Mesenteric fat pad (tissue), 1 donor: Measurements from ENCODE around the gene OCA2. TPM values are rescaled to one million over a fixed set of nuclear protein-coding genes. Genes with fewer than 3 reads are reported as not detected.
"Not testable (repeated sequence)": the region's sequence is repeated elsewhere in the genome, so short reads cannot be mapped to it uniquely, and the experiment has no call there.

Experiments
- DNase-seq: peaks from one replicate; pipeline ENCODE4 v3.0.0-alpha.2; 2020; ENCODE audit warnings: low spot score
- total RNA-seq: library from RNA; stranded (reverse); fragmentation: NEBNext Ultra II Directional; extraction: Animal tissue kit (Norgen Biotek cat#: 25700); gene quantifications from one replicate; pipeline ENCODE4 v1.2.1, GENCODE V29; 2021
- donor health status: DM: yes; HTN: yes; CAD: no.

The OCA2 gene
- total RNA-seq, 1 donor from 2014 or later = not detected

DNA sequence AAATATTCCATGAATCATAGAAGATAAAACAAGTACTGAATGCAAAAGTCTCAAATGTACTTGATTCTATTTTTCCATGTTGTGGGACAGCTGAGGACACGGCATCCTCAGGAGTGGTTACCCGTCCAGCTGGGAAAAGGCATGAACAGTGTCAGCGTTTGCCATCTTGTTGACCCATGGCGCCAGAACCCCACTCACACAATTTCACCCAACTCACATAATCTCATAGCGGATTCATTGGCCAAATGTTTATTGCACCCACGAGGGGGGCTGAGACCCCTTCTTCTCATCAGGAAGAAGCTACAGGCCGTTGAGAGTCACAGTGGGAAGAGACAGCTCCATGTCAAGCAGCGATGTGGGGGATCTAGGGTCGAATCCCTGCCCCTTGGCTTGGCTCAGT, 72.9 kb downstream of the OCA2 start:
- DNase-seq = peak; percentile 55

DNA sequence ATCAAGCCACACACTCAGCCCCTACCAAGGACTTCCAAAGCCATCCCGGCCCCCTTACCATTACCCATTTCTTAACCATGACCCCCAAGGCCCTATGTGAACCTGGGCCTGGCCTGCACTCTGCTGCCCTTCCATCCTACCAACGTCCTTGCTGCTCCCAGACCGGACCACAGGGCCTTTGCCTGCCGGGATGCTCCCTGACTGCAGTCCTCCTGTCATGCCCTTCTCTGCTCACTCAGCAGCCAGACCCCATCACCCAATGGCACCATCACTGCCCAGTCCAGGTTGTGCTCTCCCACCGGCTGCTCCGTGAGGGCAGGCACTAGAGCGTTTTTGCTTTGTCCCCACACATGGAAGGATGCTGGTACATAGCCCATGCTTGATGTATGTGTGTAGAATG, 73.7 kb downstream of the OCA2 start:
- DNase-seq = peak; percentile 74

DNA sequence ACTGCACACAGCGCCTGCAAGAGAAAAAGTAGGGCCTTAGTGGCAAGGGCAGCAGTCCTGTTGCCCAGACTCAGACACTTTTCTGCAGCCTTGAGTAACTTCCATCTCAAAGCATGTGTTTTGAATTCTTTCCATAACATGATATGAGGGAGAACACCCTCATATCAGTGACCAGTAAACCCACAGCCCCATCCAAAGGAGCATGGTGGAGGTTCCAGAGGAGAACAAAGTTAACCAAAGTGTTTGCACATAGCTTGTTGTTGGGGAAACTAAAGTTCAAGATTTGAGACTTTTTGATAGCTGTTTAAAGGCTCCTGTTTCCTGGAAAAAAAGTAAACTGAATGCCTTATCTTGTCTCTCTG, 74.2 kb downstream of the OCA2 start:
- DNase-seq = no peak

DNA sequence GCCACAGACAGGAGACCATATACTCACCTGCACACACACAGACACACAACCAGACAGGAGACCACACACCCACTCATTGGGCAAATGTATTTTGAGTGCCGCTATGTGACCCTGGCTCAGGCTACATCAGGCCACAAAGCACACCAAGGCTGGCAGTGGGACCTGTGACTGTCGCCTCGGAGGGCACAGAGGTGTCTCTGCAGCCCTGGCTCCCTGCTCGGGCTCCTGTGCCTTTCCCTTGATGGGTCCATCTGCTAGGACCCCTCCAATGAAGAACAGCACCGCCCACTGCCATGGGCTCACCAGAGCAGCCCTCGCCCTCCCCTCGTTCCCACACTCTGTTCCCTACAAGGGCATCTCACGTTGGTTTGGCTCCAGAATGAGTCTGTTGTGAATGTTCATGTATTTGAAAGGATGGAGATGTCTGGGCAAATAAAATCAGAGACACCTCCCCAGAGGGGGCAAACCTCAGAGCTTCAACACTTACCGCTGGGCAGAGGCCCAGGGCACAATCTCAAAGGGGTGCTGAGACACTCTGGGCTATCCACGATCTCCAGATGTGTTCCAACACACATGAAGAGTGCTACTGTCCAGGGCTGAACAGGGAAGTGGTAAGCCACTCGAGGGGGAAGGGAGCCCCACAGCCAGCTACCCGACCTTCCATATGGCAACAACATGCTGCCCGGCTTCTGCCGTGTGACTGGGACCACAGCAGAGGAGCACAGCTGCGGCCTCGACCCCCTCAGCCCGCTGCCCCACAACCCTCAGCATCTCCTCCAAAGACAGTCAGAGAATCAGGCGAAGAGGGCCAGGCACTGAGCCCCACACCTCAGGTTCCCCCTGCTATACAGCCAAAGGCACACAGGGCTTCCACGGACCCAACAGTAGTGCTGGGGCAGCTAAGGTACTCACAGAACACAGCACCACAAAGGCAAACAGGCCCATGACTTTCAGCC, 74.9 kb downstream of the OCA2 start:
- DNase-seq = peak; percentile 64

DNA sequence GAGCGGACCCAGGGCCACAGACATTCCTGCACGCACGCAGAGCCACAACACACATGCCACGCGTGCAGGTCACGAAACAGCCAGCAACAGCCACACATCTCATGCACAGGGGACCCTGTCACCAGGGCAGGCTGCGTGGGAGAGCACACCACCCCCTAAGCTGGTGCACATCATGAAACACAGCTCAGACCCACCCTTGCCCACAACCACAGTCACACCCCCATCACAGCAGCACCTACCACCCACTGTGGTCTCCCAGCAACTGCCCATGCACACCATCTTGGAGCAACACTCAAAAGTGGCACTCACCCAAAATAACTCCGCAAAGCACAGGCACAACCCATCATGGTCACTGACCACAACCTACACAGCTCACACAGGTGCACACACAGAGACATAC, 75.7 kb downstream of the OCA2 start:
- peak; percentile 45 for DNase-seq

DNA sequence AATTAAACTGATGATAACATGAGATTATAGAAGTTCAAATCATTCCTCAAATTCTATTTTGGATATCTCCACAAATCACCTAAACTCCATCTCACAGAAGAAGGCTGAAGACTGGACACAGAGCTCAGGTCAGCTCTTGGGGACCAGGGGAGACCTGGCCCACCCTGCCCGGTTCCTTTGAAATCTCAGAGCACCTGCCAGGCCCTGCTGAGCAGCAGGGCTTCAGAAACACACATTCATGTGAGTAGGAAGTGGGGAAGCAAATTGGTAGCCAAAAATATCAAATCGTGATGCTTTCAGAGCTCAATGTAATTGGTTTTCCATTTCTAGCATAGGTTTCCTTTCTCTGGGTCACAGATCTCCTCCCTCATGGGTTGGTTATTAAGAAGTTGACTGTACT, 76.2 kb downstream of the OCA2 start:
- DNase-seq = no peak

DNA sequence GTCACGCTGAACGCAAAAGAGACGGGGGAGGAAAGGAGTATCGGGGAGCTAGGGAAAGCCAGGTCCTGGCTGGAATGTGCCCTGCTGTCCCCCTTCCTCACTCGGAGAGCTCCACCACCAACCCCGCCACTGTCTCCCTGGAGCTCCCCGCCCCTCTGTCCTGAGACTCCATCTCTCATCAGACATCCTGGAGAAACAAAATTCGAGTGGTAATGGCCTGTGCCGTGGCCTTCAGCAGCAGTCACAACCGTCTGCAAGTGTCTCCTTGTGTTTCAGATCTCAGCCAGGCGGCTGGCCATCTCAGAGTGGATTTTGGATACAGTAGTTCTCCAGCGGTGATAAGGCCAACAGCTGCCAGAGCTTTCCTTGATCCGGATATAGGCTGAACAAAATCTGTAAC, 76.9 kb downstream of the OCA2 start:
- DNase-seq = peak; percentile 41

DNA sequence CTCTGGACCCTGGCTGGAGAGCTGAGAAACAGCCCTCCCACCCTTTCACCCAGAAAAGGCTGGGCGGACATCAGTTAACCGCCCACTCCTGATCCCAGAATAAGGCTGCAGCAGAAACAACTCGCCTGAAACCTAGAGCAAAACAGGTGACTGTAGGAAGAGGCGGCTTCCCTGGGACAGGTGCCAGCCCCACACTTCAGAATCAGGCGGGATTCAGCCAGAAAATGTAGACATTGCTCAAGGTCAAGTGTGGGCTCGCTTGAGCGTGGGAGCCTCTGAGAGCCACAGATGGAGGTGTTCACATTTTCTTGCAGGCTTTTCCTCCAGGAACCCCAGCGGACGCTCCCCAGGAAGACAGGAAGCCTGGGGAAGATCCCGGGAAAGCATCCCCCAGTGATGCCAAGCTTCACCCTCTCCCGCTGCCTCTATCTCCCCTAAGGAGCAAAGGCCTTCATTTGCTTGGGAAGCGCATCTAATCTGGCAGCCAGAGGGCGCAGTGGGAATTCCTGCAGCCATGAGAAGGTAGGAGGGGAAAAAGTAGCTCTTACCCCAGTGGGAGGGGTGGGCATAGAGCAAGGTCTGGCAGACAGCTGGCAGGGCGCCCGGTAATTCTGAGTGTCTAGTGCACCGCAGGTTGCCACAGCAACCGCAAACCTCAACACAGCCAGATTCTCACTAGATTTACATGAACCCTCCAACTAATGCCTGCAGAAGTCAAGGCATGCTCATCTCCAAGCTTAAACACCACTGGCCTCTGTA, 77.7 kb downstream of the OCA2 start:
- peak; percentile 78 for DNase-seq

DNA sequence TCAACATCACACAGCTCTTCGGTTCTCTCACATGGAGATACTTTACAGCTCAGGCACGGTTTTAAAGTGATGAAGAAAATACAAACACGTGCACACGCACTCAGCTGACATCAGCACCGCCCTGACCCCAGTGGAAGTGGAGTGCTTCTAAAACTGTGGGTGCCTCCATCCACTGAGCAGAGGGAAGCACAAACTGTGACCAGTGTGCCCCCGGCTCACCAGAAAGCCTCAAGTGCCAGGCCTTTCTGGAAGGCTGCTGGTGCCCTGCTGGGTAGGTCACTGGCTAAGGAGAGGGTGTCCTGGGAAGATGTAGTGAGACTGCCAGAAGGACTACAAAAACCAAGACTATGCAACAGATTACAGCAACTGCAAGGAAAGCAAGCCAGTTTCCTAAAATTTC, 78.5 kb downstream of the OCA2 start:
- no peak for DNase-seq

DNA sequence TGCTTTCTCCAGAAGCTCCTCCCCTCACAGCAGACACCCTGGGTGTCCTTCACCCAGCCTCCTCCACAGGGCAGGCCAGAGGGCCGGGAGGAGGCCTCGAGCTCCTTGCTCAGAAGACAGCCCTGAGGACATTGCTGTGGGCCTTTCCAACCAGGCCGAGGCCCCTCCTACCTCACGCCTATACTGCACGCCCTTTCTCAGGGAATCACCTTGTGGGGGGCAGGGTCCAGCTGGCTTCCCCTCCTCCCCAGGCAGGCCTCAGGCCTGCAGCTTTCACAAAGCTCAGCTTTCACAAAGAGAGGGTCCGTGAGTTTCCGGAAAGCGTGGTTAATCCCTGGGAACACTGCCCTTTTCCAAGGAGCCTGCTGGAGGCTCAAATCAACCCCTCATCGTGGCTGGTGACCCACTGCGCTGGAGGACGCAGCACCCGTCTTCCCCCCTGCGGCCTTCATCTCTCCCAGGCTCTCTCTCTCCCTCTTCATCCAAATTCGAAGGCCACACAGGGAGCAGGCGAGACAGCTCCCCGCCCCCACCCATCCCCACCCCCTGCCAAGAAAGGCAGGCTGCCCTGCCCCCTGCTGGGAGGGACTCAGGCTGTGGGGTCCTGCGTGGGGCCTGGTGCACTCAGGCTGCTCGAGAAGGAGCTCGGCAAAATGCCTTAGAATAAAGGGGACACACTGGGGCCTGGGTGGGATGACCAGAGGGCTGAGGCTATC, 79.4 kb downstream of the OCA2 start:
- DNase-seq = no peak

DNA sequence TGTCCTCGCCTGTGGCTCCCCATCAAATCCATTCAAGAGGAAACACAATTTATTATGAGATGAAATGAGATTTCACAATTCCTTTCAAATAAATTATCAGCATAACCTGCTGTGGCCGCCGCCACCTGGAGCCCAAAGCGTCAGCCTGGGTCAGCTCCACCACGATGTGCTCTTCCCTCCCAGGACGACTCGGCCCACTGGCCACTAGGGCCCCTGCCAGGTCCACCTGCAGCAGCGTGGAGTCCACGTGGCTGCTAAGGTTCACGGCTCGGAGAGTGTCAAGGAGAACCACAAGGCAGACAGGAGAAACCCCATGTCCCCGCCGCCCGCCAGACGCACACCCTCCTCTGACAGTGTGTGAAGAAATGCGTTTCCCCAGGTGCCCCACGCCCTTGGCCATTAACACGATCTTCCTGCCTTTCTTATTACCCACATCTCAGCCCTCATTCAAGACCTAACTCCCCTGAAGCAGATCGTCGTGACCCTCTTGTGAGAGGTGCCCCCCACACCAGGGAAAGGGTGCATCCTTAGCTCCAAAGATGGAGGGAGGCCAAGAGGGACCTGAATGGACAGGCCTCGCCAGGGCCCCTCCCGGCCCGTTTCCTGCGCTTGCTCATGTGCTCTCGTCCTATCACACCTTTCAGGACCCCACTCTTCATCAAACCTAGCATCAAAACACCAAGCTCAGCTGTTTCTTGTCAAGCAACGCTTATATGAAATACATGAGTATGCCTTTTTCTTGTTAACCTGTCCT, 80.6 kb downstream of the OCA2 start:
- DNase-seq = peak; percentile 82

DNA sequence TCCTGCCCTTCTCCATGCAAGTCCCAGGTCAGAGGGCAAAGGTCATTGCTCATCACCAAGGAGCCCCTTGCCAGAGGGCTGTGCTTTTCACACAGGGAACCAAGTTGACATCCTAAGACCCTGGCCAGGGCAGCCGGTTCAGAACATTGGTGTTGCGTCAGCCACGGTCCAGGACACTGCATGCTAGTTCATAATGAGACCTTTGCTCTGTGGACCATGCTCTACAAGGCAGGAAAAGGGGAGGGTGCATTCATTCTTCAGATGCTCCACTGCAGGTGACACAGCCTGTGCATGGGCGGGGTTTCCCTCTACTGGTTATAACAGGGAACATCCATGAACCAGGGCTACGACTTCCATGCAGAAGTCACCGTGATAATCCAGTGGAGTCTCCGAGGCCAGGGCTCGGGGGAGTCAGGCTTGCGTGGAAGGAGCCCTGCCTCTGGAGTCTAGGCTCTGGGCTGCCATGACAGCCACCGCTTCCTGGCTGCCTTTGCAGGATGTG, 81.6 kb downstream of the OCA2 start:
- DNase-seq = peak; percentile 72

DNA sequence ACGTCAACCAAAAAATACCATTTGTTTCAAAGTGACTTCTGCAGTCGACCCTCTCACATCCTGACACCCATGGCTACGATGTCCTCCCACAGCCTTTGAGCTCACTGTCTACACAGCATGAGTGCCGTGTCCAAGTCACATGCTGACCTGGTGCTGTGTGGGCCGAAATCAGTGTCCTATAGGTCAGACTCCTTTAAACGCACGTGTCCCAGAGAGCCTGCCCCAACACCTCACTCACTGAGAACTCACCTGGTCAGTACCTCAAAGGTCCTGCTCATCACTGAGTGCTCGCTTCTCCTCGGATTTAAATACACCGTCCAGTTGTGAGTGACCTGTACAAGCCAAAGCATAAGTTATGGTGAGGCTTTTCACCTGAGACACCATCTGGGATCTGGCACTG, 83.3 kb downstream of the OCA2 start:
- no peak for DNase-seq

DNA sequence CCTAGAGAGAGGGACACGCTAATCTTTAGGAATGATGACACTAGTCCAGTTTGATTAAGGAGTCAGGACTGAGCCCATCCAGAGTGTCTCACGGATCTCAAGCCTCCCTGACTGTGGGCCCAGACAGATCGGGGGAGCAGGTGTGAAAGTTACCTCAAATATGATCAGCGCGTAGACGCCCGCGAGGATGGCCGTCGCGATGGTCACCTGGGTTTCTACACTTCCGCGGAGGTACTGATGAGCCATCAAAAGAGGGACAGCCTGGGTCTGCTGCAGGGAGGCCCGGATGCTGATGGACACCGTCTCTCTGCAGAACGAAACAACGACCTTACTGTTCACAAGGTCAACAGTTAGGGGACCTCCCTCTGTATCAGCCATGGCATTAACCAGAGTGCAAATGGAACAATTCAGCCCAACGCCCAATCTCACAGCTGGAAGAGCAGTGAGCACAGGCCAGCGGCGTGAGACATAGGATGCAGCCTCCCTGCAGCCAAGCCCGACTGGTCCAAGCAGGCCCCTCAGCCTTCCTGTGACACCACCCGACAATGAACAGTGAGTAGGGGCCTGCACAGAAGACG, 84.4 kb downstream of the OCA2 start:
- peak; percentile 81 for DNase-seq

DNA sequence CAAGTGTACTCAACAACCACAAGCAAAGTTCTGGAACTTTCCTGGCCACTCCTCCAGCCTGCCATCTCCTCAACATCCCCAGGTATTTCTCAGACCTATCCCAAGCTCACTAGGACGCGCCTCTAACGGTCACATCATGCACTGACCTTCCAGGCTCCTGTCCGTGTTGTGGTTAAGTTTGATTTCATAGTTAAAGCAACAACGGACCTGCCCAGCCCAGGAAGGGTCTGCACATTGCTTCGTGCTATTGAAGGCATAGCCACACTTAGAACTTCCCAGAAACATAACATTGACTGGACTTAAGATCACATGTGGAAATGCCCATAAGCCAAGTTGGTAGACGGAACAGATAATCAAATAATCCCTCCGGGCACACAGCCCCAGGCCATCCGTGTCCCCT, 85.1 kb downstream of the OCA2 start:
- peak; percentile 68 for DNase-seq

DNA sequence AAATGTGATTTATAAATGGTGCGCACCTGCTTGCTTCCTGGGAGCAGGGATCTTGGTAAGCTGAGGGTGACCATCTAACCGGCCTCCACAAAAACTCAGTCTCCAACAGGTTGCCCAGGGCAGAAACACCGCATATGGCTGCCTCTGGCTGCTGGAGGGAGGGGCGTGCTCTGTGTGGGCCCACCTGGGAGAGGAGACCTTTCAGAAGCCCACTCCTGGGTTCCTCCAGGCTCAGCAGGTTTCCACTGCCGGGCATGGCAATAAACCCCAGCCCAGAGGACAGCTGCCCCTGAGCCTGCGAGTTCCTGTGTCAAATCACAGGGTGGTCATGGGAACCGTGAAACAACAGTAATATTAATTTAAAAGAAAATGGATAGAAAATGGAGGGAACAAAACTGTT, 85.6 kb downstream of the OCA2 start:
- peak; percentile 51 for DNase-seq

DNA sequence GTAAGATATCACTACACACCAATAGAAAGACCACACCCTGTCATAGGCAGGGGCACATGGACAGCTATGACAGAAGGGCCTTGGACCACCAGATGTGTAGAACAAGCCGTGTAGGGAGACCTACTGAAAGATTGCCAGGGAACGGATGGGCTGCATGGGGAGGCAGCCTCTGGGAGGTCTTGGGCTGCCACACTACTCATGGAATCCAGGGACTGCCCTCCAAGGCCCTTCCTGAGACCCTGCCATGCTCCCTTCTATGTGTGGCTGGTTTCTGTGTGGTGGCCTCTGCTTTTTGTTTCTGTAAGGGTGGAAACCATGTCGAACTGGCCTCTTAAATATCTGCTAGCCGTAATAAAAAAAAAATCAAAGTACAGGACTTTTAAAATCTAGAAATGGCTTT, 86.9 kb downstream of the OCA2 start:
- peak; percentile 65 for DNase-seq

DNA sequence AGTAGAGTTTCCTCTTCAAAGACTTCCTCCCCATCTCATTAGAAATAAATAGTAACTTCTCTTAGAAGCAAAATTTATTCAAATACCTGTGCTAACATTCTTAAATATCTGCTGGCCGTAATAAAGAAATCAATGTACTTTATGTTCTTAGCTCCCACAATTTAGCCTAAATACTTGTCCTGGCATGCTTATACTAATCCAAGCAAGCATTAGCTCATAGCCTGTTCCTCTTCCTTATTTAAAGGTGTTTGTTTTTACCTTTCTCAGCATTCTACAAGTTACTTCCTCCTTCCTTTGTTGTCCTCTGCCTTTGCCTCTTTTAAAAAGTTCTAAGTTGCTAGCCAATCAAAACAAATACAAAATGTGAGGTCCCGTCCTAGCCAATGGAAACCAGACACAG, 90.9 kb downstream of the OCA2 start:
- DNase-seq = not testable (repeated sequence)

DNA sequence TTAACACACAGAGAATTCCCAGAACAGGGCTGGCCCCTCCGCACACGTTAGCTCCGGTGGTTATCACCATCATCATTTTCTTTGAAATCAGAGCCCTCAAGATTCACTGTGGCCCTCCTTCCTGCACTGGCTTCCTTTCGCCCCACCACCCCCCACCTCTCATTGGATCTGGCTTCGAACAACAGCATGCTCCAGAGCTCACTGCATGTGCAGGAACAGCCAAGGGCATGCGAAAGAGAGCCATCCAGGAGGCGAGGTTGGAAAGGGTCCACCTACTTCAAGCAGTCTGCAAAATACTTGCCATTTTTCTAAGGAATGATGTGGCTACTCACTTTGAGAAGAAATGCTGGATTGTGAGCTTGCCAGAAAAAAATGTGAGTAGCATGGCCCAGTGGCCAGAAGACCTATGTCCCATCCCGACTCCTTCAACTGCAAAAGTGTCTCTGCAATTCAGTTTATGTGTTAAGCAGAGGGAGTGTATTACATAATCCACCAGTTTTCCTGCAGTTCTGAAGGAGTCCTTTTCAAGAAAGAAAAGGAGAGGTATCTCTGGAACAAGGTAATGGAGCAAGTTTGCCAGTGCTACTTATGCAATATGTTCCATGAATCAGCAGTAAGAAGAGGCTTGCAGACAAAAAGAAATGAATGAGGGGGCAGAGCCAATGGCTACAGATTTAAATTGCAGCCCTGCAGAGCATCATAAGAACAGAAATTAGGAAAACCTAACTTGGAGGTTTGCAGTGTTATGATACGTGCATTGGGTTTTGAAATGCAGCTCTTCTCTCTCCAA, 92.8 kb downstream of the OCA2 start:
- peak; percentile 41 for DNase-seq
